A673 (cell line): ENCODE measurements around the gene ZNF507. TPM values are rescaled to one million over a fixed set of nuclear protein-coding genes. Genes with fewer than 3 reads are reported as not detected.

Experiments
- BruUV-seq: library from RNA; stranded (reverse); fragments of 400-500 nt; replicated peaks from 2 replicates; lab custom pipeline; 2021; lab: Mats Ljungman, UMichigan
- CTCF ChIA-PET: fragments of 300-600 bp; sonication (Branson Sonifier 250); formaldehyde crosslinking; loops from one replicate; lab custom pipeline; 2022; ENCODE audit warnings: antibody characterized with exemption; lab: Charles Lee
- POLR2A ChIA-PET: fragments of 300-600 bp; sonication (Branson Sonifier 250); formaldehyde crosslinking; loops from one replicate; lab custom pipeline; 2022; ENCODE audit warnings: antibody characterized with exemption; ENCODE audit not compliant: low non-redundant PET; lab: Charles Lee
- DNase-seq: peaks from one replicate; pipeline ENCODE4 v3.0.0-alpha.2; 2015; ENCODE audit warnings: low spot score
- H3K27ac ChIP-seq: fragments of 200-600 bp; sonication (generic); 2 replicates; pipeline ENCODE4 v1.5.1; 2016; ENCODE audit warnings: mixed run types, low read depth, mild to moderate bottlenecking, mixed read lengths, antibody characterized with exemption, low read length; ENCODE audit not compliant: poor library complexity, severe bottlenecking
- H3K27me3 ChIP-seq: fragments of 200-600 bp; sonication (generic); replicated peaks from 2 replicates; pipeline ENCODE4 v1.6.1; 2017; ENCODE audit warnings: mixed run types, low read depth, mild to moderate bottlenecking, mixed read lengths, antibody characterized with exemption, low read length; ENCODE audit not compliant: insufficient read depth, poor library complexity
- H3K36me3 ChIP-seq: fragments of 200-600 bp; sonication (generic); 2 replicates; pipeline ENCODE4 v1.6.1; 2016; ENCODE audit warnings: mixed run types, mild to moderate bottlenecking, mixed read lengths, antibody characterized with exemption, low read length; ENCODE audit not compliant: insufficient read depth, poor library complexity, severe bottlenecking
- H3K4me1 ChIP-seq: fragments of 200-600 bp; sonication (generic); 2 replicates; pipeline ENCODE4 v1.6.1; 2017; ENCODE audit warnings: mixed run types, mild to moderate bottlenecking, mixed read lengths, antibody characterized with exemption, low read length; ENCODE audit not compliant: insufficient read depth, poor library complexity, severe bottlenecking
- H3K4me3 ChIP-seq: fragments of 200-600 bp; sonication (generic); 2 replicates; pipeline ENCODE4 v1.5.1; 2016; ENCODE audit warnings: low read depth, mixed run types, mild to moderate bottlenecking, mixed read lengths, low read length; ENCODE audit not compliant: poor library complexity, severe bottlenecking
- H3K9me3 ChIP-seq: fragments of 200-600 bp; sonication (generic); 2 replicates; pipeline ENCODE4 v1.6.1; 2016; ENCODE audit warnings: mixed run types, low read depth, mild to moderate bottlenecking, mixed read lengths, antibody characterized with exemption, low read length; ENCODE audit not compliant: poor library complexity, severe bottlenecking
- EZH2 ChIP-seq: fragments of 200-600 bp; sonication (generic); IDR thresholded peaks from 2 replicates; pipeline ENCODE4 v1.6.1; 2017; ENCODE audit warnings: borderline replicate concordance, low read depth, mild to moderate bottlenecking, mixed read lengths, antibody characterized with exemption, low read length; ENCODE audit not compliant: poor library complexity, severe bottlenecking
- intact Hi-C: fragments of 100-400 bp; cut with micrococcal nuclease; formaldehyde crosslinking; loops from one replicate; pipeline ENCODE4 v1.10.0; 2022; ENCODE audit not compliant: unreplicated experiment
- total RNA-seq: library from RNA; stranded (reverse); gene quantifications from 2 replicates; pipeline ENCODE4 v1.2.3, GENCODE V29; 2021
- TF ChIP-seq, protein P1 (sequence below): fragments of 300-800, 200-600 bp; sonication (generic); conservative IDR thresholded peaks from 2 replicates; pipeline ENCODE4 v1.5.1; 2017; ENCODE audit warnings: low read depth, mild to moderate bottlenecking, antibody characterized with exemption, low read length, moderate library complexity, mixed read lengths

Gene ZNF507
- total RNA-seq, 1 experiment from 2014 or later, result 35.0 TPM

GRCh38 chr19:32416749-32417456 is 71.5 kb downstream of the ZNF507 start:
- BruUV-seq, result no TSS peak
- no peaks in the 10 kb centered on the region for H3K4me1 ChIP-seq
- H3K9me3 ChIP-seq, result no peaks in the 10 kb centered on the region
- DNase-seq, result no peak
- ChIA-PET POLR2A (no interaction called here), CTCF (no interaction called here)
- intact Hi-C loops, result no loop called here
- peaks cover 24% of the 10 kb centered on the region for H3K36me3 ChIP-seq
- TF ChIP-seq EZH2, result no peak
- TF ChIP-seq, protein P1, sequence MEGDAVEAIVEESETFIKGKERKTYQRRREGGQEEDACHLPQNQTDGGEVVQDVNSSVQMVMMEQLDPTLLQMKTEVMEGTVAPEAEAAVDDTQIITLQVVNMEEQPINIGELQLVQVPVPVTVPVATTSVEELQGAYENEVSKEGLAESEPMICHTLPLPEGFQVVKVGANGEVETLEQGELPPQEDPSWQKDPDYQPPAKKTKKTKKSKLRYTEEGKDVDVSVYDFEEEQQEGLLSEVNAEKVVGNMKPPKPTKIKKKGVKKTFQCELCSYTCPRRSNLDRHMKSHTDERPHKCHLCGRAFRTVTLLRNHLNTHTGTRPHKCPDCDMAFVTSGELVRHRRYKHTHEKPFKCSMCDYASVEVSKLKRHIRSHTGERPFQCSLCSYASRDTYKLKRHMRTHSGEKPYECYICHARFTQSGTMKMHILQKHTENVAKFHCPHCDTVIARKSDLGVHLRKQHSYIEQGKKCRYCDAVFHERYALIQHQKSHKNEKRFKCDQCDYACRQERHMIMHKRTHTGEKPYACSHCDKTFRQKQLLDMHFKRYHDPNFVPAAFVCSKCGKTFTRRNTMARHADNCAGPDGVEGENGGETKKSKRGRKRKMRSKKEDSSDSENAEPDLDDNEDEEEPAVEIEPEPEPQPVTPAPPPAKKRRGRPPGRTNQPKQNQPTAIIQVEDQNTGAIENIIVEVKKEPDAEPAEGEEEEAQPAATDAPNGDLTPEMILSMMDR, result no peak
- H3K4me3 ChIP-seq, result no peak overlapping the region
- no peaks in the 10 kb centered on the region for H3K27me3 ChIP-seq
- H3K27ac ChIP-seq, result no peak overlapping the region

- TF ChIP-seq, protein P1, result no peak
- no peak for TF ChIP-seq EZH2
- peaks cover 11% of the 10 kb centered on the region for H3K36me3 ChIP-seq
- no peak overlapping the region for H3K4me3 ChIP-seq
- ChIA-PET CTCF (no interaction called here), POLR2A (no interaction called here)
- H3K9me3 ChIP-seq, result no peaks in the 10 kb centered on the region
- no peak overlapping the region for H3K27ac ChIP-seq
- H3K4me1 ChIP-seq, result no peaks in the 10 kb centered on the region
- no peak for DNase-seq
- no peaks in the 10 kb centered on the region for H3K27me3 ChIP-seq
- intact Hi-C loops, result no loop called here
- BruUV-seq, result no TSS peak
These were observed 72.7 kb downstream of the ZNF507 start for GRCh38 chr19:32418155-32418554.

DNA sequence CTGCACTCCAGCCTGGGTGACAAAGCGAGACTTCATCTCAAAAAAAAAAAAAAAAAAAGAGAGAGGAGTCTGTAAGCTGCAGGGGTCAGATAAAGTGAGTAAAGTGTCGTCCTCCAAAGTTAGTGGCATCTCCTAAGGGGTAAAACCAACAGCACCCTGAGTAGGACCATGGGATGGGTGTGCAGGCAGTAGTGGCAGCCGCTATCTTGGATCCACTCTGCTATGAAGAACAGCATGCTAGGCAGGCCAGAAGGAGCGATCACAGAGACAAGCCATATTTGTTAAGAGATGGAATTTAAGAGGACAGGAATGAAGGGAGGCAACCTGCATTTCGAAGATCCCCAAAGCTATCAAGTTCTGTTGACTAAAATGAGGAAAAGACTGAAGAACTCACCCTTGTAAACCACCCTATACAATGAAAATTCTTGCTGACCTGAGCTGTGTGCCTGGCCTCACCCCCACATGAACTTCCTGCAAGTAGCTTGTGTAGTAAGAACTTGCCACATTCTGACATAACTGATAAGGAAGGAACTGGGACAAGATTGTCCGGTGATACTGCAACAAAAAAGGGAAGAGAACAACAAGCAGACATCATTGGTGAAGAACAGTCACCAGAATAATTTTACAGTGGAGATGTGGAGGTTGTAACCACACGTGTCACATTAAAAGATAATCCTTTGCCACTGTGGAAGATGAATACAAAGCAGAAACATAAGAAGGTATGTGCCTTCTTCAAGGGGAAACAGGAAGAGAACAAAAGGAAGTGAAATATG is 76.4 kb downstream of the ZNF507 start:
- Histone ChIP-seq H3K4me1 (no peaks in the 10 kb centered on the region), H3K4me3 (no peak overlapping the region), H3K27ac (no peak overlapping the region), H3K27me3 (no peaks in the 10 kb centered on the region), H3K9me3 (no peaks in the 10 kb centered on the region), H3K36me3 (peaks cover 11% of the 10 kb centered on the region)
- ChIA-PET CTCF (no interaction called here), POLR2A (no interaction called here)
- intact Hi-C loops, result no loop called here
- no TSS peak for BruUV-seq
- DNase-seq, result no peak
- TF ChIP-seq, protein P1, result no peak
- TF ChIP-seq EZH2, result no peak
